ENCODE results near the gene UBAC1.

Gene UBAC1

GRCh38 chr9:135883410-135884089, 77.6 kb downstream of the UBAC1 start:
- no peak for DNase-seq (ENCODE audit: low spot score)

Measured in left forelimb (tissue), 1 donor.